ENCODE data around the gene SNTA1. TPM values are rescaled to one million over a fixed set of nuclear protein-coding genes. Genes with fewer than 3 reads are reported as not detected.

Gene SNTA1
- total and polyA plus RNA-seq, 2 of the 13 experiments (the other 11 are each of a cell fraction or from before 2014, with no cell fraction given): 16.4 to 18.3 TPM

DNA sequence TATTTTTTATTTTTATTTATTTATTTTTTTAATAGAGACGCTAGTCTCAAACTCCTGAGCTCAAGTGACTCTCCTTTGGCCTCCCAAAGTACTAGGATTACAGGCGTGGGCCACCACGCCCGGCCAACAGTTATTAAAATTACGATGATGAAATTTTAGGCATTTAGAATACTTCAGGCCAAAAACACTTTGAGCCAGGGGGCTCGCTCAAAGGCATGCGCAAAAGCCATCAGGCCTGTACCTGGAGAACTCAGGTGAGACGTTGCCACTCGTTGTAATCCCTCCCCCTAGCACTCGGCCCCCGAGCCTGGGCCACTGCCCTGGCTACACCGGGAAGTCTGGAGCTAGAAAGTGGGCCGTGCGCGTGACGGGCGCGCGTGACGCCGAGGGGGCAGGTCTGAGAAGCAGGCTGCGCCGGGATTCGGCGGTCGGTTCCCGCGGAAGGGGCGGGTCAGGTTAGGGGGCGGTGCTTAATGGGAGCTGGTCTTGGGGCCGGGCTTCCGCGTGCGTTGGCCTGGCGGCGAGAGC lies 46.0 kb upstream of the SNTA1 start (continued):
- TF ChIP-seq, protein P1, sequence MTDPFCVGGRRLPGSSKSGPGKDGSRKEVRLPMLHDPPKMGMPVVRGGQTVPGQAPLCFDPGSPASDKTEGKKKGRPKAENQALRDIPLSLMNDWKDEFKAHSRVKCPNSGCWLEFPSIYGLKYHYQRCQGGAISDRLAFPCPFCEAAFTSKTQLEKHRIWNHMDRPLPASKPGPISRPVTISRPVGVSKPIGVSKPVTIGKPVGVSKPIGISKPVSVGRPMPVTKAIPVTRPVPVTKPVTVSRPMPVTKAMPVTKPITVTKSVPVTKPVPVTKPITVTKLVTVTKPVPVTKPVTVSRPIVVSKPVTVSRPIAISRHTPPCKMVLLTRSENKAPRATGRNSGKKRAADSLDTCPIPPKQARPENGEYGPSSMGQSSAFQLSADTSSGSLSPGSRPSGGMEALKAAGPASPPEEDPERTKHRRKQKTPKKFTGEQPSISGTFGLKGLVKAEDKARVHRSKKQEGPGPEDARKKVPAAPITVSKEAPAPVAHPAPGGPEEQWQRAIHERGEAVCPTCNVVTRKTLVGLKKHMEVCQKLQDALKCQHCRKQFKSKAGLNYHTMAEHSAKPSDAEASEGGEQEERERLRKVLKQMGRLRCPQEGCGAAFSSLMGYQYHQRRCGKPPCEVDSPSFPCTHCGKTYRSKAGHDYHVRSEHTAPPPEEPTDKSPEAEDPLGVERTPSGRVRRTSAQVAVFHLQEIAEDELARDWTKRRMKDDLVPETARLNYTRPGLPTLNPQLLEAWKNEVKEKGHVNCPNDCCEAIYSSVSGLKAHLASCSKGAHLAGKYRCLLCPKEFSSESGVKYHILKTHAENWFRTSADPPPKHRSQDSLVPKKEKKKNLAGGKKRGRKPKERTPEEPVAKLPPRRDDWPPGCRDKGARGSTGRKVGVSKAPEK (CRISPR knock-in tag; IDR thresholded peaks at IDR 0.05; ENCODE audit: borderline replicate concordance): no peak
- TF ChIP-seq SRSF9 (IDR thresholded peaks at IDR 0.05; ENCODE audit: borderline replicate concordance, insufficient read depth, low read depth, low read length, poor library complexity, severe bottlenecking) (no peak), SRY (CRISPR knock-in tag; IDR thresholded peaks at IDR 0.05) (peak; percentile 91), HNF4A (CRISPR knock-in tag; IDR thresholded peaks at IDR 0.05) (peak; percentile 20; the same call in 1 of the 2 replicates), NR2F6 (IDR thresholded peaks at IDR 0.05) (no peak), NR2F6 (CRISPR knock-in tag; IDR thresholded peaks at IDR 0.05) (peak; percentile 62; the same call in 1 of the 2 replicates), SMC3 (IDR thresholded peaks at IDR 0.05; ENCODE audit: low read length) (no peak), ZNF33B (CRISPR knock-in tag; IDR thresholded peaks at IDR 0.05) (peak; percentile 93; the same call in 1 of the 2 replicates), ZNF790 (CRISPR knock-in tag; IDR thresholded peaks at IDR 0.05; ENCODE audit: borderline replicate concordance) (no peak), ZNF317 (CRISPR knock-in tag; IDR thresholded peaks at IDR 0.05) (peak; percentile 84), FOXC1 (CRISPR knock-in tag; IDR thresholded peaks at IDR 0.05; ENCODE audit: borderline replicate concordance) (peak; percentile 56), ZSCAN31 (CRISPR knock-in tag; IDR thresholded peaks at IDR 0.05; ENCODE audit: low read depth) (0 out of 2 replicates have a peak, but pooled peaks have one; percentile 14), ZNF773 (CRISPR knock-in tag; IDR thresholded peaks at IDR 0.05; ENCODE audit: borderline replicate concordance) (no peak), KDM4B (CRISPR knock-in tag; IDR thresholded peaks at IDR 0.05) (peak; percentile 90), ISL2 (CRISPR knock-in tag; IDR thresholded peaks at IDR 0.05) (peak; percentile 61), ZNF841 (CRISPR knock-in tag; IDR thresholded peaks at IDR 0.05; ENCODE audit: borderline replicate concordance) (no peak), ZNF143 (CRISPR knock-in tag; IDR thresholded peaks at IDR 0.05) (no peak), MAFK (conservative IDR thresholded peaks at IDR 0.05 in 1 of 2, IDR thresholded peaks at IDR 0.05 in 1 of 2; ENCODE audit: low read length in 2 of 2) (no peak), ZNF746 (CRISPR knock-in tag; IDR thresholded peaks at IDR 0.05) (no peak), ZNF891 (CRISPR knock-in tag; IDR thresholded peaks at IDR 0.05) (peak; percentile 51; the same call in 1 of the 2 replicates), MIER3 (CRISPR knock-in tag; IDR thresholded peaks at IDR 0.05; ENCODE audit: borderline replicate concordance) (peak; percentile 92; the same call in 1 of the 2 replicates), ZNF354B (CRISPR knock-in tag; IDR thresholded peaks at IDR 0.05) (no peak), PATZ1 (CRISPR knock-in tag; IDR thresholded peaks at IDR 0.05) (peak; percentile 88)
- TF ChIP-seq, protein P2, sequence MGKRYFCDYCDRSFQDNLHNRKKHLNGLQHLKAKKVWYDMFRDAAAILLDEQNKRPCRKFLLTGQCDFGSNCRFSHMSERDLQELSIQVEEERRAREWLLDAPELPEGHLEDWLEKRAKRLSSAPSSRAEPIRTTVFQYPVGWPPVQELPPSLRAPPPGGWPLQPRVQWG (CRISPR knock-in tag; IDR thresholded peaks at IDR 0.05; ENCODE audit: borderline replicate concordance, low read depth): no peak
- TF ChIP-seq, protein P3, sequence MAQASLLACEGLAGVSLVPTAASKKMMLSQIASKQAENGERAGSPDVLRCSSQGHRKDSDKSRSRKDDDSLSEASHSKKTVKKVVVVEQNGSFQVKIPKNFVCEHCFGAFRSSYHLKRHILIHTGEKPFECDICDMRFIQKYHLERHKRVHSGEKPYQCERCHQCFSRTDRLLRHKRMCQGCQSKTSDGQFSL (CRISPR knock-in tag; IDR thresholded peaks at IDR 0.05): no peak
- TF ChIP-seq, protein P4, sequence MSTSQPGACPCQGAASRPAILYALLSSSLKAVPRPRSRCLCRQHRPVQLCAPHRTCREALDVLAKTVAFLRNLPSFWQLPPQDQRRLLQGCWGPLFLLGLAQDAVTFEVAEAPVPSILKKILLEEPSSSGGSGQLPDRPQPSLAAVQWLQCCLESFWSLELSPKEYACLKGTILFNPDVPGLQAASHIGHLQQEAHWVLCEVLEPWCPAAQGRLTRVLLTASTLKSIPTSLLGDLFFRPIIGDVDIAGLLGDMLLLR (CRISPR knock-in tag; IDR thresholded peaks at IDR 0.05): no peak; the same call in 1 of the 2 replicates
